NOMO-1 (cell line): ENCODE data around the gene DHRS11.

Experiments used
- DNase-seq, 2 experiments: peaks; one replicate each; lab custom pipeline; 2025; ENCODE audit not compliant: unreplicated experiment in 2 of 2; lab: John Stamatoyannopoulos, UW

The DHRS11 gene

DNA sequence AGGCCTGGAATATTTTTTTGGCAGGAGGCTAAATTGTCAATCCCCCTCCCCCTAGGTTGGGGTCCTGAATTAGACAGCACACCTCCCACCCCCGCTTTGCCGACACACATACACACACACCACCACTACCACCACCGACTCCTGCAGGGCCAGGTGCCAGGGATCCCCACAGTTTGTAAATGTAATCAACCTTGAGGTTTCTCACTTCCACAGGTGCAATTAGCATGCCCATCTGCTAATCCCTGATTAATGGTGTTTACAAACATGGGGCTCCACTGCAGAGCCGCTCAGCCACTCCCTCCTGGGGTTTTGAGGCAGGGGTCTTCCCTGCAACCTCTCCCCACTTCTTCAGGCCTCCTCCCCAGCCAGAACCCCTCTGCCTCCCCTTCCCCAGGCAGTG lies 21.5 kb downstream of the DHRS11 start:
- no peak for DNase-seq

DNA sequence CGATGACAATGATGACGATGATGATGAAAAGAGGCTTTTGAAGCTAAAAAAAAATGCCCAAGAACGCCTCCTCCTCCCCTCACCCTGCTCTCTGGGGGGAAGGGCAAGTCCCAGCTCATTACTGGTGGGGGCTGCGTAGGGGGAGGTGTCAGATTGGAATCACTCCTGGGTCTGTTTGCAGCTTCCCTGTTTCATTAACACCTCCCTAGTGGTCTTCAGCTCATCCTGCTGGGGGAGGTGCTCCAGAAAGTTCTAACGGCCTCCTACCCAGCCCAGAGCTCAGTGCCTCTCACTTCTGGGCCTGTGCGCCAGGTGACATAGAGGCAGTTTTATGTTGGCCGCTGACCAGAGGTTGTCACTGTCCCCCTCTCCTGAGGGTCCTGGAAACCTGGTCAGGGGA lies 22.4 kb downstream of the DHRS11 start:
- DNase-seq, result no peak

DNA sequence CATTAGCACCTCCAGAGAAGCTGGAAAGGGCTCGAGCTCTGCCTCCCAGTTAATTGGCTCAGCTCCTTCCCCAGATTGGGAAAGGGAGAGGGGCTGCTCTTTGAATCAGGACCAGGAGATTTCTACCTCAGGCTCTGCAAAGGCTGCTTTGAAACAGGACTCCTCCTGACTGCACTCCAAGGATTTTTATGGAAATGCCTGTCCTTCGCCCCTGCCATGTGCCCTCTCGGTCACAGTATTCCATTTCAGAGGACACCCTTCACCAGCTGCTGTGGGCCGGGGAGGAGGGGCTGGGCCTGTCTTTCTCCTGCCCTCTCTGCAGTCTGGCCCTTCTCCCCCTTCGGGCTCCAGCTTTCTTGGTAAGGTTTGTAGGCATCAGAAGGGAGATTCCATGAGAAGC lies 23.3 kb downstream of the DHRS11 start:
- no peak for DNase-seq

DNA sequence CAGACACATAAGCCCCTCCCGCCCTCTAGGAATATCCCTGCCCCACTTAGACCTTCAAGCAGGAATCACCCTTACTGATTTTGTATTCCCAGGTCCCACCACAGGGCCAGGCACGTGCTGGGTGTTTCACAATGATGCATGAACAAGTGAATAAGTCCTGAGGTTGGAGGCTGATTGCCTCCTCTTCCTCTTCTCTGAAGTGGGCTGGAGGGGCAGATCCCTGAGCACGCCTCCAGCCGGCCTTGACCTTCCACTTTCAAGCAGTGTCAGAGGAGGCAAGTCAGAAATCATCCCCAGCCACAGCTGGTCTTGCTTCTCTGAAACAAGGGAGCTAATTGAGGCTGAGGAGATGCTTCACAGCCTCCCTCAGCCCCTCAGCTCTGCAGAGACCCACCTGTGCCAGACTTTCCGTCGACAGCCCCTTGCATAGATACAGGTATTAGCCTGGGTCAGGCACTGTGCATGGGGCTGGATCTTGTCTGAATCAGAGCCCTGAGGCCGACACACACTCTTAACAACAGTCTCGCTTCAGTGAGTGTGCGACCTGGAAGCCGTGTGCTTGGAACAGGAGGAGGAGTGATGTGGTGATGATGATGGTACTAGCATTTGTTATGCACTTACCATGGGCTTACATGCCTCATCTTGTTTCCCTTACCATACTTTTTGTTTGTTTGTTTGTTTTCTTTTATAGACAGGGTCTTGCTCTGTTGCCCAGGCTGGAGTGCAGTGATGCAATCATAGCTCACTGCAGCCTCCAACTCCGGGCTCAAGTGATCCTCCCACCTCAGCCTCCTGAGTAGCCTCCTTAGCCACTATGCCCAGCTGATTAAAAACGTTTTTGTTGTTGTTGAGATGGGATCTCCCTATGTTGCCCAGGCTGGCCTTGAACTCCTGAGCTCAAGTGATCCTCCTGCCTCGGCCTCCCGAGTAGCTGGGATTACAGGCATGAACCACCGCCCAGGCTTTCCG lies 24.7 kb downstream of the DHRS11 start:
- DNase-seq, result no peak

DNA sequence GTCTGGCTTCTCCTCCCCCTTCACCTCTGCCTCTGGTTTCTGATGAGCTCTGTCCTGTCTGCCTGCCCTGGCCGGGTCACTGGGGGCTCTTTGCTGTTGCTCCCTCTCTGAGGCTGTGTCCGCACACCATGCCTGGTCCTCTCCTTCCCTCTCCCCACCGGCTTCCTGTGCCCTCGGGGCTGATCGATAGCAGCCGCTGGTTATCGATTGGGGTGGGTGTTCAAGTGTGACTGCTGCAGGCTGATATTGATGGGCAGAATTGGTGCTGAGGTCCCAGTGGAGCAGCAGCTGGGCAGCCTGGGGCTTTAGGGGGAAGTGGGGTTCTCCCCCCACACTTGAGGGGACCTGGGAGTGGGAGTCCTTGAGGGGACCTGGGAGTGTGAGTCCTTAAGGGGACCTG lies 26.1 kb downstream of the DHRS11 start:
- DNase-seq, result no peak

DNA sequence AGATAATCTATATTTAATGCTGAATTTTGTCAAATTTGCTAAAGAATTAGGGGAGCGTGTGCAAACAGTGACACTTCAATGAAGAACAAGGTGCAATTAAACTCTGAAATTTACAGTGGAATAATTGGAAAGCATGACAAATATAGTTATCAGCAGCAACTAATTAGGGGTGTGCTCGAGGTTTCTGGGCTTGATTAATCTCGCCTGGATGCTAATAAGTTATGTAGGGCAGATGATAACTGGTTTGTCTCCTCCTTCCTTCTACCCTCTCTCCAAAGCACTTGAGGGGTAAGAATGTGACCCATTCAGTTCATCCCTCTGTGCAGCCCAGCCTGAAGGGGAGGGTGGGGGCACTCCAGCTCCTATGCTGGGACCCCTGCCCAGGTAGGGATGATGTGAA lies 31.6 kb downstream of the DHRS11 start:
- no peak for DNase-seq

DNA sequence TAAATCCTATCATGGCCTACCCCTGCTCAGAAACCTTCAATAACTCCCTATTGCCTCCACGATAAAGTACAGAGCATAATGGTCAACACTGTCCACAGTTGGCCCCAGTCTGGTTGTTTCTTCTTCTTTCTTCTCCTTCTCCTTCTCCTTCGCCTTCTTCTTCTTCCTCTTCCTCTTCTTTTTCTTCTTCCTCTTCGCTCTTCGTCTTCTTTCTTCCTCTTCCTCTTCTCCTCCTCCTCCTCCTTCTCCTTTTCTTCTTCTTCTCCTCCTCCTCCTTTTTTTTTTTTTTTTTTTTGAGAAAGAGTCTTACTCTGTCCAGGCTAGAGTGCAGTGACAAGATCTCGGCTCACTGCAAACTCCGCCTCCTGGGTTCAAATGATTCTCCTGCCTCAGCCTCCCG lies 33.5 kb downstream of the DHRS11 start:
- no peak for DNase-seq

DNA sequence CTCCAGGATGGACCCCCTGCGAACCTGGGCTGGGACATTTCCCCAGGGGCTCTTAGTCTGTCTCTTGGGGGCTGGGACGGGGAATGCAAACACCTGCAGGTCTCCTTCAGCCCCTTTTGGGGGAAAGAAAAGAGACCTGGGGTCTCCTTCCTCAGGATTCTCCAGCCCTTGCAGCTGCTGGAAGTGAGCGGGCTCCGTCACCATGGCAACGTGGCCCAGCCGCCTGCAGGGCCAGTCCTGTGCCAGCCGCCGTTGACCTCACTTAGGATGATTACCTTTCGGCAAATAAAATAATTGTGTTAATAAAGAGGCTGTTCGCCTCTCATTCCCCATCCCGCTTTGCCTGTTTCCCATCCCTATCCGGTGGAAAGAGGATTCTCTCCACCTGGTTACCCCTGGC lies 35.4 kb downstream of the DHRS11 start:
- DNase-seq, result no peak

DNA sequence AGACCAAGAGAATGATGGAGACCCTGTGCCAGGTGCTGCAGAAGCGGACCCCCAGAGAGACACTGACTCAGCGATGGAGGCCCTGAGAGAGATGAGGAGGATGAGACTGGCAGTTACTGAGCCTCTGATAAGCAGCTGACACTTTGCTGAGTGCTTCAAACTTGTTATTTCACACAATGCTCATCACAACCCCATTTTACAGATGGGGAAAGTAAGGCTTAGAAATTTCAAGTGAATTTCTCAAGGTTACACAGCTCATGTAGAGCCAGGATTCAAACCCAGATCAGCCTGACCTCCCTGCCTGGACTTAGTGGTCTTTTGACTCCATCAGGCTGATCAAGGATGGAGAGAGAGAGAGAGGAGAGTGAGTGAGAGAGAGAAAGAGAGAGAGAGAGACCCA lies 36.9 kb downstream of the DHRS11 start:
- DNase-seq, result no peak

DNA sequence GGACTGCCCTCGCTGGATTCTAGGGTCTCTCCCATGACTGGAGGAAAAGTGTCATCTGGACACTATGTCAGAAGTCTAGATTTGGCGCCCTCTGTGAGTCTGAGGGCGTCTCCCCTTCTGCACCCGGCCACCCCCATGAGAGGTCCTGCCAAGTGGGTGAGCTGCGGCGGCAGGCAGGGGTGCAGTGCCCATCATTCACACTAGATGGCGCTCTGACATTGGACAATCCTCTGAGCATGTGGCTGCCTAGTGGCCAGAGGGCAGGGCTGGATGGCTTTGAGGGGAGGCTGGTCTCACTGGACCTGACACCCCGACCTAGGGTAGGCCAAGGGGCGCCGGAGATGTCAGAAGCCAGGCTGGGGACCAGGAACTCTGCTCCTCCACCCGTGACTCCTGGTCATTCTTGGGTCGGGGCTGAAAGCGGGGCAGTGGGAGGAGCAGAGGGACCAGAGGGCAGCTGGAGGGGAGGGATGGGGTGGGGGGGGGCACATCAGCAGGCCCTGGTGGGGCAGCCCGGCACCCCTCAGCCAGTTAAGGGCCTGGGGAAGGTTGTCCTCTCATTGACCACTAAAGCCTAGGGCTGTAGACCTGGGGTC lies 37.7 kb downstream of the DHRS11 start:
- peak; percentile 40 to 46 for DNase-seq

DNA sequence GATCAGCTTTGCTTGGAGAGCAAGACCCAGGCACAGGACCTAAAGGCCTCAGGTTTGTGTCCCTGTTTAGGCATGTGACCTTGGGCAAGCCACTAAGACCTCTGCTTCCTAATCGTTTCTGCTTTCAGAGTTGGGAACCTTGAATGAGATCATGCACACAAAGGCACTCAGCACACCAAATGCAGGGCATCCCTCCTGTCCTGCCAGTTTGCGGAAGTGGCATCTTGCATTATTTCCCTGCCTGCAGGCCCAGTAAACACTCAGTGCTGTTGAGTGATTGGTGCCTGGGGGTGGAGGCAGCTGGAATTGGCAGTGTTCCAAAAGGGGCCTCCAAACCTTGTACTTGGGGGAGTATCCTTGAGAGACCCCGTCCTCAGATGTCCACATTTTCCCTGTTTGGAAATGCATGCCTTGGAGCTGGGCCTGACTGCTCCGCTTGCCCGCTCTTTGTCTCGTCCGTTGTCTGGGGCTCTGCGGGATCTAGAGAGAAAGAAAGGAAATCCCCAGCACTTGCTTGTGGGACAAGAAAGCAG lies 38.4 kb downstream of the DHRS11 start:
- no peak for DNase-seq

DNA sequence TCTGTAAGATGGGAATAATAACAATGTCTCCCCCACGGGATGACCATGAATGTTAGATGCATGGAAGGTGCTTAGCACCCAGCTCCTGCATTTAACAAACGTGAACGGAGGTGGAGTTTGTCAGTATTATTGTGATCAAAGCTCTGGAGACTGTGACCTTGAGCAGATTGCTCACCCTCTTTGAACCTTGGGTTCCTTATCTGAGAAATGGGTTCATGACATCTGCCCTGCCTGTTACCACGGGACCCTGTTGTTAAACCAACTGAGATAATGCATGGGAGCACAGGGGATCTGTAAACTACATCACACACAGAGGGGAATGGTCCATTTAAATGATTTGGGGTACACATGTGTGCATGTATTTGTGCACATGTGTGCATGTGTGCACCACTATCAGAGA lies 39.3 kb downstream of the DHRS11 start:
- no peak for DNase-seq

DNA sequence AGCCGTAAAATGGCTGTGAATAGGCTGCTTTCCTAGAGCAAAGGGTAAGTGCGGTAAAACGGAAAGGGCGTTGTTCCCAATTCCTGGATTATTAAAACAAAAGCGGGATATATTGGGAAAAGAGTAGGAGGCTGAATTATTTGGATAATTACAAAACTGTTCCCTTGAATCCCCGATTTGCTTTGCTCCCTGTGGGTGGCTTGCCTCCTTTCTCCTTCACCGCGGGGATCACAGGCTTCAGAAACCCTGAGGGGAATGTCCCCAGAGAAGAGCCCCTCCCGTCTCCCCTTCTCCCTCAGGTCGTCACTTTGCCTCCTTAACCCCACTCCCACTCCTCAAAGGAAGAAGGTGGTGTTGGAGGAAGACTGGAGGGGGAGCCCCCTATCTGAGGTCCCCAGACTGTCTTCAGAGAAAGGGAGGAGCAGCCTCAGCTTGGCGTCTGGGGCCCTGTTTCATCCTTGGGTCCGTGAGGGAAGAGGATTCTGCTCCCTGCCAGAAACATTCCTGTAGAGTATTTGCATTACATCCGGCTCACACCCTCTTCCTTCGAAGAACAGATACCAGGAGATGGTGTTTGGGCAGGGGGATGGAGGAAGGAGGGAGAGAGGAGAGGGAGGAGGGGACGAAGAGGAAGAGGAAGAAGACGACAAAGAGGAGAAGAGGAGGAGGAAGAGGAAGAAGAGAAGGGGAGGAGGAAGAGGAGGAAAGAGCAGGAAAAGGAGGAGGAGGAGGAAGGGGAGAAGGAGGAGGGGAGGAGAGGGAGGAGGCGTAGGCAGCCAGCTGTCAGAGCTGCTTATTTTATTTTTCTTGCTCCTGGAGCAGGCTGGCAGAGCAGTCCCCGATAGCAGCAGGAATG lies 41.5 kb downstream of the DHRS11 start:
- DNase-seq, result no peak

DNA sequence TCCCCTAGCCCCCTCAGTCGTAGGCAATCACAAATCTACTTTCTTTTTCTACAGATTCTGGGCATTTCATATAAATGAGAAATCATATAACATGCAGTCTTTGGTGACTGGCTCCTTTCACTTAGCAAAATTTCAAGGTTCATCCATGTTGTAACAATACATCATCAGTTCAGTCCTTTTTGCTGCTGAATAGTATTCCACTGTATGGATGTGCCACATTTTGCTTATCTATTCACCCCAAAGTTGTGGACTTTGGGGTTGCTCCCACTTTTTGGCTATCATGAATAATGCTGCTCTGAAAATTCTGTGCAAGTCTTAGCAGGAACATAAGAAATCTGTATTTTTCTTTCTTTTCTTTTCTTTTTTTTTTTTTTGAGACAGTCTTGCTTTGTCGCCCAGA lies 48.7 kb downstream of the DHRS11 start:
- no peak for DNase-seq

DNA sequence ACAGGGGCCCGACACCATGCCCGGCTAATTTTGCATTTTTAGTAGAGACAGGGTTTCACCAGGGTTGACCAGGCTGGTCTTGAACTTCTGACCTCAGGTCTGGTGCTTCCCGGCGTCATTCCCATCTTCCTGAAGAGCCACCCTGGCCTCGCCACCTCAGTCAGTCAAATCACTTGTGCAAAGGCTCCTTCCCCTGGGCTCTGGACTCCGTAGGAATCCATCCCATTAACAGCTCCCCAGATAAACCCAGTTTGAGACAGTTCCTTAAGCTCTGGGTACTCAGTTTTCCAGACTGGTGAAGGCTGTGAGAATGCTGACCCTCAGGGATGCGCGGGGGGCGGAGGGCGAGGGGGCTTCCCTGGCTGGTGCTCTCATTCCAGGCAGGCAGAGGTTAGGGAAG lies 49.2 kb downstream of the DHRS11 start:
- DNase-seq, result no peak

DNA sequence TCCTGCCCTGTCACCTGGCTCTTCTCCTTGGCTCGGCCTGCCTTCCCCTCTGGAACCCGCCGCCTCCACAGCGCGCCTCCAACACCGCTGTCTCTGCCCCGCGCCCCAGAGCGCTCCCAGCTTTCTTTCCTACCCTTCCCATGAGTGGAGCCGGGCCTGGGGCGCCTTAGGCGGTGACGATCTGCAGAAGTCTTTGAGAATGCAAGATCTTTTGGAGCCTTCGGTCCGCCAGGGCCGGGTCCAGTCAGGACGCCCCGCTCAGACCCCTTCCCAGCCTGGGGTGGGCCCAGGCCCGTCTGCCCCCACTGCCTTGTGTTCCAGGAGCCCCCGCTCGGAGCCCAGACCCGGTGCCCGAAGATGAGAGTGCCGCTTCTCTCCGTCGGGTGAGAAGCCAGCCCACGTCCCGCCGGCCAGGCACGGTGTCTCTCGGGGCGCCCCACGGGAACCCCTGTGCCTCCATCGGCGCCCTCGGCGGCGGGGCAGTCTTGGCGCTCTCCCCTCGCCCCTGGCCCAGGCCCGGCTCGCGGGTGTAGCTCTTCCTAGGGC lies 49.7 kb downstream of the DHRS11 start:
- no peak for DNase-seq

DNA sequence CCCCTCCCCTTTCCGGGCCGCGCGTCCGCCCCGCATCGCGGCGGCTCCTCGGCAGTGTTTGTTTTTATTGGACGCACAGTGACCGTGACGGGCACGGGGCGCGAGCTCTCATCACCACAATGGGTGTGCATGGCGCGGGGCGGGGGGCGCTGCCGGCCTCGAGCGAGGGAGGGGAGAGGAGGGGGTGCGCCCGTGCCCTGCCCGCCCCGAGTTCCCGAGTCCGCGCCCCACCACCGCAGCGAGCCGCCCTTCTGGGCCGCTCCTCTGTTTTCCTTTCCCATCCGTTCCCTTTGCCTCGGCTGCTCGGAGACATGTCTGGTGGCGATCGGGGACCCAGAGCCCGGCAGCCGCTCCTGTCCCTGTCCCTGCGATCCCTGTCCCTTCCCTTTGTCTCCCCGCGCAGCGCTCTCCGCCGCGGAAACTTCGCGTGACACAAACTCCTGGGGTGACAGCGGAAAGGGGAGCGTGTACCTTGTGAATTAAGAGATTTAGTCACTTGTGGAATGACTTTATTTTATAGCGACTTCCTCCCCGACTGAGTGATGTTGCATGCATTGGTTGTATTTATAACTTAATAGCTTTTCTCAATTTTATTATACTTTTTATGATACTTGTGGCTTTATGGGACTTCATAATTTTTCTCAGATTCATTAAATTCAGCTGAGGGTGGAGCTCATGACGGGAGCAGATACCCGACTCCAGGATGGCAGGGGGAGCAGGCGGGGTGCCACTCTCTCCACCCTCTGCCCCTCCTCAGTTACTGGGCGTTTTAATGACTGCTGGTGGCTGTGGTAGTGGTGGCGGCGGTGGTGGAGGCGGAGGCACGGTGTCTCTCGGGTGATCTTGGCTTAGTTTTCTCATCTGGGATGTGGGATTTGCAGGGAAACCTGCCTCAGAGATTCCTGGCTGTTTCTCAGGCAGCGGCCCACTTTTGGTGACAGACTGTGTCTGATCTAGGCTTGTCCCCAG lies 50.5 kb downstream of the DHRS11 start:
- no peak for DNase-seq

DNA sequence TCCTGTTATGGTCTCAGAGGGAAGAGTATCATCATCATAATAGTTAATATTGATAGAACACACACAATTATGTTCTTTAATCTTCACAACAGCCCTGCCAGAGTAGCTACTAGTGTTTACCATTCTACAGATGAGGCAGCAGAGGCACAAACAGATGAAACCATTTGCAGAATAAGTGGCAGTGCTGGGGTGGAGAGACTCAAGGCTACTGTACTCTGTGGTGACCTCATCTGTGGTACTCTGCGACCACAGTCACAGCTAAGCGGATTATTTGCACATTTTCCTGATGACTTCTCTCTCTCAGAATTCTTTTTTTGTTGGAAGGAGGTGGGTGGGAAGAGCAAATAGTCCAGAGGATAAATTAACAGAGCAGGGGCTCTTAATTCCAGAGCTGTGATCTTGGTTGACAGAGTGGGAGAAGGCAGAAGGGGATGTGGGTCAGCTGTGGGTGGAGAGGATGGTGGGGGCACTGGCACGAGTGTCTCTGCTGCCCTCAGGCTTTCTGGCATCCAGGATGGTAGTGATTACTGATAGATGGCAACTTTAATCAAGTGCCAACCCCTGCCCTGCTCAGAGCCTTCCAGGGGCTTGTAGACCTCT lies 51.5 kb downstream of the DHRS11 start:
- no peak for DNase-seq

DNA sequence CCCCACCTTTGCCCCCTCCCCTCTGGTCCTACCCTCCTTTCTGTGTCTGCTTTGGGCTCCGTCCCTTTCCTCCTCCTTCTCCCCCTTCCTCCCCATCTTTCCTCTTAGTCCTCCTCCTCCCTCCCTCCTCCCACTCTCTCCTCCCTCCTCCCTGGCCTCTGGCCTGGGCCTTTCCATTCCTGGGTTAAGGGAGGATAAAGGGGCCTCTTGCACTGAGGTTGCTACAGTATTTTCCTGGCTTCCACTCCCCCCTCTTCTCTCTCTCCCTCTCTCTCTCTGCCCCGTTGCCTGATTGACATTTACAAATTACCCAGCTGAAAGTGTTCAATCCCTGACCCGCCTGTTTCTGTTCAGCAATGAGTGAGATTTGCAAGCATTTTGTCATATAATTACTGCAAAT lies 53.7 kb downstream of the DHRS11 start:
- DNase-seq, result no peak
